ENCODE measurements around the gene MCMBP. TPM values are rescaled to one million over a fixed set of nuclear protein-coding genes. Genes with fewer than 3 reads are reported as not detected.

Gene MCMBP
- total RNA-seq, 1 experiment from 2014 or later = 148 TPM

DNA sequence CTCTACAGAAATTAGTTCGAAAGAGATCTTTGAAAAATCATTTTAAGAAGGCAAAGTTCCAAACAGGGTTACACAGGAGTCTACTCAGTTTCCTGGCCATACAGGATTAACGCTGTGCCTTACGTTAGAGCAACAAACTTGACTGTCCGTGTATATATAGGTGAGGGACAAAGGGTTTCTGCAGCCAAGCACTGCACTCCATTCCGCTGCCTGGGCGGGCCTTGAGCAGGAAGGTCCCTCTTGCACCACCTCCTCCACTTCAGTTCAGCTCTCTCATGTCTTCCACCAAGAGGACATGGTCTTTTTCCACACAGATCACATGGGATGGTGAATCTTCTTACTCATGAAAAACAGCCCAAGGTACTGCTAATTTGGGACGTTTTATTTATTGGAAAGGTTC lies 43.2 kb downstream of the MCMBP start:
- Histone ChIP-seq H3K79me2 (ENCODE audit: insufficient read depth, low read length) (peaks cover 16% of the 10 kb centered on the region), H3K27ac (ENCODE audit: low read depth, low read length) (no peak overlapping the region), H4K20me1 (ENCODE audit: insufficient read depth) (peaks cover 5% of the 10 kb centered on the region; the same call in 1 of the 2 replicates), H2AFZ (ENCODE audit: low read depth, low read length, poor library complexity, severe bottlenecking) (no peak overlapping the region), H3K27me3 (ENCODE audit: insufficient read depth, low read length) (no peaks in the 10 kb centered on the region), H3K4me2 (ENCODE audit: low read length) (no peak overlapping the region), H3K9ac (ENCODE audit: low read length) (no peak overlapping the region), H3K4me3 (replicated peaks in 1 of 2; ENCODE audit: low read depth in 1 of 2, low read length in 2 of 2) (no peak overlapping the region), H3K9me2 (ENCODE audit: insufficient read depth) (no peaks in the 10 kb centered on the region), H3K9me3 (ENCODE audit: control insufficient read depth in 1 of 2, insufficient read depth in 1 of 2, low read depth in 1 of 2, low read length in 2 of 2) (no peaks in the 10 kb centered on the region), H3K4me1 (ENCODE audit: control insufficient read depth in 1 of 2, insufficient read depth in 2 of 2, low read length in 2 of 2) (no peaks in the 10 kb centered on the region), H3K36me3 (ENCODE audit: control insufficient read depth in 1 of 2, insufficient read depth in 2 of 2, low read length in 2 of 2) (peaks cover 61 to 65% of the 10 kb centered on the region in 2 experiments)
- DNase-seq (ENCODE audit: low read depth, low spot score) = no peak
- intact Hi-C loops (cut with micrococcal nuclease) = no loop called here
- ChIA-PET CTCF (interaction anchor here (0.6 kb wide), 1 partner anchor 274 kb away, joined by 3 read pairs; no protein-coding TSS in a partner anchor), RAD21 (ENCODE audit: low non-redundant PET in 1 of 2, low total read pairs in 2 of 2, uncharacterized antibody in 2 of 2, unreplicated experiment in 2 of 2) (no interaction called here), POLR2A (no interaction called here)
- TF ChIP-seq ZNF274 (IDR thresholded peaks at IDR 0.05; ENCODE audit: low read depth, low read length) (no peak), POLR2AphosphoS5 (IDR thresholded peaks at IDR 0.05; ENCODE audit: low read depth, low read length) (no peak)
- no TSS peak for BruUV-seq (replicated peaks)
- ATAC-seq = no peak

DNA sequence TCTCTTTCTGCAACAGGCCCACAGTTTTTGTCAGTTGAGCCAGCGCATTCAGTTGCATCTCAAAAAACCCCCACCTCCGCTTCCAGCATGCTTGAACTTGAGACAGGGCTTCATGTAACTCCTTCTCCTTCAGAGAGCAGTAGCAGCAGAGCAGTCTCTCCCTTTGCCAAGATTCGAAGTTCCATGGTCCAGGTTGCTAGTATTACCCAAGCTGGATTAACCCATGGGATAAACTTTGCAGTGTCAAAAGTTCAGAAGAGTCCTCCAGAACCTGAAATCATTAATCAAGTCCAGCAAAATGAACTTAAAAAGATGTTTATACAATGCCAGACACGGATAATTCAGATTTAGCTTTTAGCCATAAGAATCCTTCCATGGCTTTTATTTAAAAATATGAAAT lies 45.2 kb downstream of the MCMBP start:
- no peak overlapping the region for H3K27ac ChIP-seq (ENCODE audit: low read depth, low read length)
- no peak overlapping the region for H3K4me2 ChIP-seq (ENCODE audit: low read length)
- ChIA-PET RAD21 (ENCODE audit: low non-redundant PET in 1 of 2, low total read pairs in 2 of 2, uncharacterized antibody in 2 of 2, unreplicated experiment in 2 of 2) (no interaction called here), POLR2A (no interaction called here), CTCF (interaction anchor here (1.2 kb wide), 1 partner anchor 76 kb away, joined by 3 read pairs; no protein-coding TSS in a partner anchor)
- peak; percentile 7; the same call in 1 of the 2 replicates for ATAC-seq
- no peaks in the 10 kb centered on the region for H3K4me1 ChIP-seq (ENCODE audit: control insufficient read depth in 1 of 2, insufficient read depth in 2 of 2, low read length in 2 of 2)
- DNase-seq (ENCODE audit: low read depth, low spot score) = no peak
- no peak overlapping the region for H3K9ac ChIP-seq (ENCODE audit: low read length)
- H3K9me3 ChIP-seq (ENCODE audit: control insufficient read depth in 1 of 2, insufficient read depth in 1 of 2, low read depth in 1 of 2, low read length in 2 of 2) = no peaks in the 10 kb centered on the region
- H3K27me3 ChIP-seq (ENCODE audit: insufficient read depth, low read length) = no peaks in the 10 kb centered on the region
- no peak overlapping the region for H2AFZ ChIP-seq (ENCODE audit: low read depth, low read length, poor library complexity, severe bottlenecking)
- no peak overlapping the region for H3K4me3 ChIP-seq (replicated peaks in 1 of 2; ENCODE audit: low read depth in 1 of 2, low read length in 2 of 2)
- H3K36me3 ChIP-seq (ENCODE audit: control insufficient read depth in 1 of 2, insufficient read depth in 2 of 2, low read length in 2 of 2) = peaks cover 41 to 45% of the 10 kb centered on the region in 2 experiments
- no peaks in the 10 kb centered on the region for H3K9me2 ChIP-seq (ENCODE audit: insufficient read depth)
- no peaks in the 10 kb centered on the region for H4K20me1 ChIP-seq (ENCODE audit: insufficient read depth)
- intact Hi-C loops (cut with micrococcal nuclease) = no loop called here
- no peaks in the 10 kb centered on the region for H3K79me2 ChIP-seq (ENCODE audit: insufficient read depth, low read length)
- no TSS peak for BruUV-seq (replicated peaks)
- no peak for TF ChIP-seq YY1 (IDR thresholded peaks at IDR 0.05; ENCODE audit: extremely low read depth, insufficient replicate concordance, low read depth, low read length)
- TF ChIP-seq SIN3A (IDR thresholded peaks at IDR 0.05; ENCODE audit: low read depth) = no peak
- TF ChIP-seq ELF1 (IDR thresholded peaks at IDR 0.05; ENCODE audit: borderline replicate concordance, low read depth) = no peak
- TF ChIP-seq, protein P1, sequence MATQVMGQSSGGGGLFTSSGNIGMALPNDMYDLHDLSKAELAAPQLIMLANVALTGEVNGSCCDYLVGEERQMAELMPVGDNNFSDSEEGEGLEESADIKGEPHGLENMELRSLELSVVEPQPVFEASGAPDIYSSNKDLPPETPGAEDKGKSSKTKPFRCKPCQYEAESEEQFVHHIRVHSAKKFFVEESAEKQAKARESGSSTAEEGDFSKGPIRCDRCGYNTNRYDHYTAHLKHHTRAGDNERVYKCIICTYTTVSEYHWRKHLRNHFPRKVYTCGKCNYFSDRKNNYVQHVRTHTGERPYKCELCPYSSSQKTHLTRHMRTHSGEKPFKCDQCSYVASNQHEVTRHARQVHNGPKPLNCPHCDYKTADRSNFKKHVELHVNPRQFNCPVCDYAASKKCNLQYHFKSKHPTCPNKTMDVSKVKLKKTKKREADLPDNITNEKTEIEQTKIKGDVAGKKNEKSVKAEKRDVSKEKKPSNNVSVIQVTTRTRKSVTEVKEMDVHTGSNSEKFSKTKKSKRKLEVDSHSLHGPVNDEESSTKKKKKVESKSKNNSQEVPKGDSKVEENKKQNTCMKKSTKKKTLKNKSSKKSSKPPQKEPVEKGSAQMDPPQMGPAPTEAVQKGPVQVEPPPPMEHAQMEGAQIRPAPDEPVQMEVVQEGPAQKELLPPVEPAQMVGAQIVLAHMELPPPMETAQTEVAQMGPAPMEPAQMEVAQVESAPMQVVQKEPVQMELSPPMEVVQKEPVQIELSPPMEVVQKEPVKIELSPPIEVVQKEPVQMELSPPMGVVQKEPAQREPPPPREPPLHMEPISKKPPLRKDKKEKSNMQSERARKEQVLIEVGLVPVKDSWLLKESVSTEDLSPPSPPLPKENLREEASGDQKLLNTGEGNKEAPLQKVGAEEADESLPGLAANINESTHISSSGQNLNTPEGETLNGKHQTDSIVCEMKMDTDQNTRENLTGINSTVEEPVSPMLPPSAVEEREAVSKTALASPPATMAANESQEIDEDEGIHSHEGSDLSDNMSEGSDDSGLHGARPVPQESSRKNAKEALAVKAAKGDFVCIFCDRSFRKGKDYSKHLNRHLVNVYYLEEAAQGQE (IDR thresholded peaks at IDR 0.05; ENCODE audit: low read depth) = no peak
- no peak for TF ChIP-seq SP1 (IDR thresholded peaks at IDR 0.05; ENCODE audit: low read depth)
- TF ChIP-seq, protein P2, sequence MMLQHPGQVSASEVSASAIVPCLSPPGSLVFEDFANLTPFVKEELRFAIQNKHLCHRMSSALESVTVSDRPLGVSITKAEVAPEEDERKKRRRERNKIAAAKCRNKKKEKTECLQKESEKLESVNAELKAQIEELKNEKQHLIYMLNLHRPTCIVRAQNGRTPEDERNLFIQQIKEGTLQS (IDR thresholded peaks at IDR 0.05) = no peak
- no peak for TF ChIP-seq POLR2AphosphoS5 (IDR thresholded peaks at IDR 0.05; ENCODE audit: low read depth, low read length)
- TF ChIP-seq ZFX (IDR thresholded peaks at IDR 0.05) = no peak
- no peak for TF ChIP-seq JUND (IDR thresholded peaks at IDR 0.05)
- no peak for TF ChIP-seq SRF (IDR thresholded peaks at IDR 0.05; ENCODE audit: low read depth)
- TF ChIP-seq, protein P3, sequence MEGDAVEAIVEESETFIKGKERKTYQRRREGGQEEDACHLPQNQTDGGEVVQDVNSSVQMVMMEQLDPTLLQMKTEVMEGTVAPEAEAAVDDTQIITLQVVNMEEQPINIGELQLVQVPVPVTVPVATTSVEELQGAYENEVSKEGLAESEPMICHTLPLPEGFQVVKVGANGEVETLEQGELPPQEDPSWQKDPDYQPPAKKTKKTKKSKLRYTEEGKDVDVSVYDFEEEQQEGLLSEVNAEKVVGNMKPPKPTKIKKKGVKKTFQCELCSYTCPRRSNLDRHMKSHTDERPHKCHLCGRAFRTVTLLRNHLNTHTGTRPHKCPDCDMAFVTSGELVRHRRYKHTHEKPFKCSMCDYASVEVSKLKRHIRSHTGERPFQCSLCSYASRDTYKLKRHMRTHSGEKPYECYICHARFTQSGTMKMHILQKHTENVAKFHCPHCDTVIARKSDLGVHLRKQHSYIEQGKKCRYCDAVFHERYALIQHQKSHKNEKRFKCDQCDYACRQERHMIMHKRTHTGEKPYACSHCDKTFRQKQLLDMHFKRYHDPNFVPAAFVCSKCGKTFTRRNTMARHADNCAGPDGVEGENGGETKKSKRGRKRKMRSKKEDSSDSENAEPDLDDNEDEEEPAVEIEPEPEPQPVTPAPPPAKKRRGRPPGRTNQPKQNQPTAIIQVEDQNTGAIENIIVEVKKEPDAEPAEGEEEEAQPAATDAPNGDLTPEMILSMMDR (IDR thresholded peaks at IDR 0.05 in 2 of 3, conservative IDR thresholded peaks at IDR 0.05 in 1 of 3; ENCODE audit: borderline replicate concordance in 1 of 3, insufficient read depth in 1 of 3, low read depth in 2 of 3, low read length in 2 of 3) = no peak
- no peak for TF ChIP-seq RAD21 (IDR thresholded peaks at IDR 0.05; ENCODE audit: low read depth)
- TF ChIP-seq EZH2 (IDR thresholded peaks at IDR 0.05) = no peak
- TF ChIP-seq CEBPB (IDR thresholded peaks at IDR 0.05; ENCODE audit: low read depth) = no peak
- no peak for TF ChIP-seq EZH2phosphoT487 (IDR thresholded peaks at IDR 0.05; ENCODE audit: borderline replicate concordance)
- TF ChIP-seq ZNF274 (IDR thresholded peaks at IDR 0.05; ENCODE audit: low read depth, low read length) = no peak
